ENCODE data around the gene SCAI. TPM values are rescaled to one million over a fixed set of nuclear protein-coding genes. Genes with fewer than 3 reads are reported as not detected.

The SCAI gene
- total and polyA plus RNA-seq, 7 donors, result 0.39 to 5.2 (median 1.8) TPM

- Histone ChIP-seq H3K27ac (peak overlapping the region; percentile 21), H3K9me3 (no peaks in the 10 kb centered on the region), H3K27me3 (ENCODE audit: insufficient read depth in 3 of 3, low read length in 2 of 3) (no peaks in the 10 kb centered on the region), H3K36me3 (ENCODE audit: insufficient read depth in 1 of 2, low read depth in 1 of 2) (peaks cover 2 to 20% of the 10 kb centered on the region in 2 donors), H3K4me3 (no peak overlapping the region), H3K4me1 (peaks cover 23% of the 10 kb centered on the region)
- peak in 1 of 2 donors; percentile 31 for DNase-seq
- 52 to 70% (median 58%) methylated on average over 3 of the region's 3 CpGs for WGBS, 3 donors
- peak; percentile 33 to 49 (median 48) for ATAC-seq
- intact Hi-C loops (cut with DNase I), result no loop called here
- TF ChIP-seq CTCF (IDR thresholded peaks at IDR 0.05), result no peak
Observed at GRCh38 chr9:125161284-125161918, 18.1 kb upstream of the SCAI start.

GRCh38 chr9:125160750-125161149 lies 17.4 kb upstream of the SCAI start:
- H3K9me3 ChIP-seq, result no peaks in the 10 kb centered on the region
- peak overlapping the region; percentile 21 for H3K27ac ChIP-seq
- no peak overlapping the region for H3K4me3 ChIP-seq
- ATAC-seq (no peak), DNase-seq (no peak)
- no peak for TF ChIP-seq CTCF (IDR thresholded peaks at IDR 0.05)
- H3K4me1 ChIP-seq, result peaks cover 18% of the 10 kb centered on the region
- peaks cover 2 to 23% of the 10 kb centered on the region in 2 donors for H3K36me3 ChIP-seq (ENCODE audit: insufficient read depth in 1 of 2, low read depth in 1 of 2)
- no peaks in the 10 kb centered on the region for H3K27me3 ChIP-seq (ENCODE audit: insufficient read depth in 3 of 3, low read length in 2 of 3)
- intact Hi-C loops (cut with DNase I), result no loop called here

- 96 to 100% (median 97%) methylated on average over 2 of the region's 2 CpGs for WGBS, 3 donors
- intact Hi-C loops (cut with DNase I), result no loop called here
- DNase-seq (no peak), ATAC-seq (no peak)
- Histone ChIP-seq H3K9me3 (no peaks in the 10 kb centered on the region), H3K4me3 (no peak overlapping the region), H3K27me3 (ENCODE audit: insufficient read depth in 3 of 3, low read length in 2 of 3) (no peaks in the 10 kb centered on the region), H3K36me3 (ENCODE audit: insufficient read depth in 1 of 2, low read depth in 1 of 2) (peaks cover 8 to 46% of the 10 kb centered on the region in 2 donors), H3K27ac (no peak overlapping the region), H3K4me1 (peaks cover 26% of the 10 kb centered on the region)
- no peak for TF ChIP-seq CTCF (IDR thresholded peaks at IDR 0.05)
Observed at GRCh38 chr9:125156551-125156950, 13.2 kb upstream of the SCAI start.

GRCh38 chr9:125153712-125154367 lies 10.5 kb upstream of the SCAI start:
- DNase-seq (no peak), ATAC-seq (peak; percentile 47 to 77 (median 70))
- intact Hi-C loops (cut with DNase I), result no loop called here
- Histone ChIP-seq H3K4me3 (no peak overlapping the region), H3K9me3 (no peaks in the 10 kb centered on the region), H3K27ac (peak overlapping the region; percentile 72), H3K4me1 (peaks cover 17% of the 10 kb centered on the region), H3K36me3 (ENCODE audit: insufficient read depth in 1 of 2, low read depth in 1 of 2) (peaks cover 8 to 73% of the 10 kb centered on the region in 2 donors), H3K27me3 (ENCODE audit: insufficient read depth in 3 of 3, low read length in 2 of 3) (no peaks in the 10 kb centered on the region)
- 57 to 72% (median 62%) methylated on average over 4 of the region's 4 CpGs for WGBS, 3 donors
- TF ChIP-seq CTCF (IDR thresholded peaks at IDR 0.05), result no peak

Measured in psoas muscle (tissue), 8 donors.